Measurements from ENCODE around the gene NLN. TPM values are rescaled to one million over a fixed set of nuclear protein-coding genes. Genes with fewer than 3 reads are reported as not detected.
"Not testable (repeated sequence)": the region's sequence is repeated elsewhere in the genome, so short reads cannot be mapped to it uniquely, and the experiment has no call there.

The NLN gene
- total RNA-seq, 6 donors from 2014 or later: 4.2 to 20.8 (median 13.1) TPM

DNA sequence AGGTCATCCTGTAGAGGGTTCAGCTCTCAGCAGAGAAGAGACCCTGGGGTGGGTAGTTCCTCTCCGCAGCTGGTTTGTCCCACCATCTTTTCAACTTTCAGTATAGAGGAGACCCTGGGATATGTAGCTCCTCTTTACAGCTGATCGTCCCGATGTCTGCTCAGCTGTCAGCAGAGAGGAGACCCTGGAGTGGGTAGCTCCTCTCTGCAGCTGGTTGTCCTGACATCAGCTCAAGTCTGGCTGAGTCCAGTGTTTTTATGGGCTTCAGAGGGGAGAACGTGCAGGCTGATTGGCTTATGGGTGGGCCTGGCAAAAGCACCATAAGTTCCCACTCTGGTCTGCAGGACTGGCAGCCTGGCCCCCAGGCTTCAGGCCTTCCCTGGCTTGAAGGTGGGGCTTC is 80.8 kb downstream of the NLN start:
- Histone ChIP-seq H3K4me1 (no peaks in the 10 kb centered on the region), H3K4me3 (no peak overlapping the region), H3K36me3 (no peaks in the 10 kb centered on the region), H3K27ac (no peak overlapping the region), H3K27me3 (no peaks in the 10 kb centered on the region), H3K9me3 (peaks cover 0 to 3% (median 0%) of the 10 kb centered on the region in 4 donors)
- no peak for ATAC-seq (ENCODE audit: low FRiP score in 2 of 2)
- 81 to 100% methylated on average over 3 to 4 of the region's 4 CpGs for WGBS, 2 donors
- TF ChIP-seq, protein P1, sequence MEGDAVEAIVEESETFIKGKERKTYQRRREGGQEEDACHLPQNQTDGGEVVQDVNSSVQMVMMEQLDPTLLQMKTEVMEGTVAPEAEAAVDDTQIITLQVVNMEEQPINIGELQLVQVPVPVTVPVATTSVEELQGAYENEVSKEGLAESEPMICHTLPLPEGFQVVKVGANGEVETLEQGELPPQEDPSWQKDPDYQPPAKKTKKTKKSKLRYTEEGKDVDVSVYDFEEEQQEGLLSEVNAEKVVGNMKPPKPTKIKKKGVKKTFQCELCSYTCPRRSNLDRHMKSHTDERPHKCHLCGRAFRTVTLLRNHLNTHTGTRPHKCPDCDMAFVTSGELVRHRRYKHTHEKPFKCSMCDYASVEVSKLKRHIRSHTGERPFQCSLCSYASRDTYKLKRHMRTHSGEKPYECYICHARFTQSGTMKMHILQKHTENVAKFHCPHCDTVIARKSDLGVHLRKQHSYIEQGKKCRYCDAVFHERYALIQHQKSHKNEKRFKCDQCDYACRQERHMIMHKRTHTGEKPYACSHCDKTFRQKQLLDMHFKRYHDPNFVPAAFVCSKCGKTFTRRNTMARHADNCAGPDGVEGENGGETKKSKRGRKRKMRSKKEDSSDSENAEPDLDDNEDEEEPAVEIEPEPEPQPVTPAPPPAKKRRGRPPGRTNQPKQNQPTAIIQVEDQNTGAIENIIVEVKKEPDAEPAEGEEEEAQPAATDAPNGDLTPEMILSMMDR (IDR thresholded peaks at IDR 0.05): no peak
- TF ChIP-seq EP300 (IDR thresholded peaks at IDR 0.05) (no peak), POLR2A (IDR thresholded peaks at IDR 0.05) (no peak), POLR2AphosphoS5 (IDR thresholded peaks at IDR 0.05) (no peak)
- DNase-seq: no peak

DNA sequence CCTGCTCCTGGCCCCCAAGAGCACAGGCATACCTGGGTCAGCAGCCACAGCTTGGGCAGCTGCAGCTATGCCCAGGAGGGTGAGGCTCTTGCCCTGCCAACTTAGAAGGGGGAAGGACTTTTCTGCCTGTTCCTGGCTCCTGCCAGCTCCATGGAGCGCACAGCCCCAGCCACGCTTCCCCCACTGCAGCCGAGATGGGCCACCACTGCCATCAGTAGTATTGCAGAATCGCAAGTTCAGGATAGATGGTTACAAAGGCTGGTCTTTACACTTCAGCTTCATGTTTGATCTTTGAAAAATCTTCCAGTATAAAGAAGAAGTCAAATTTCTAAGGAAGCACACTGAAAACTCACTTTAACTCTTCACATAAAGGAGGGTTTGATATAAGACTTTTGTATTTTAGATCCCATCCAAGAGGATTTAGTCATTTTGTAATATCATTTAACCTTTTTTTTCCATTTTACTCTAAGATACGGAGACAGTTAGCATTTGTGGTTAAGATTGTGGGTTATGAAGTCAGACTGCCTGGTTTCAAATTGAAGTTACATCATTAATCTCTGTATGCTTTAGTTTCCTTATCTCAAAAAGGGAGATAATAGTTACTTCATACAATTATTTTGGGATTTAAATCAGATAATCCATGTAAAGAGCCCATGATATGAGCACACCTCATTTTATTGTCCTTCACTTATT is 81.8 kb downstream of the NLN start:
- peak; percentile 17 to 28 for ATAC-seq (ENCODE audit: low FRiP score in 2 of 2)
- Histone ChIP-seq H3K9me3 (peaks cover 0 to 3% (median 0%) of the 10 kb centered on the region in 4 donors), H3K4me1 (no peaks in the 10 kb centered on the region), H3K4me3 (no peak overlapping the region), H3K36me3 (no peaks in the 10 kb centered on the region), H3K27ac (no peak overlapping the region), H3K27me3 (no peaks in the 10 kb centered on the region)
- 73 to 85% methylated on average over 2 to 5 of the region's 5 CpGs for WGBS, 2 donors
- peak in 1 of 2 donors; percentile 42 for DNase-seq
- no peak for TF ChIP-seq POLR2AphosphoS5 (IDR thresholded peaks at IDR 0.05)

DNA sequence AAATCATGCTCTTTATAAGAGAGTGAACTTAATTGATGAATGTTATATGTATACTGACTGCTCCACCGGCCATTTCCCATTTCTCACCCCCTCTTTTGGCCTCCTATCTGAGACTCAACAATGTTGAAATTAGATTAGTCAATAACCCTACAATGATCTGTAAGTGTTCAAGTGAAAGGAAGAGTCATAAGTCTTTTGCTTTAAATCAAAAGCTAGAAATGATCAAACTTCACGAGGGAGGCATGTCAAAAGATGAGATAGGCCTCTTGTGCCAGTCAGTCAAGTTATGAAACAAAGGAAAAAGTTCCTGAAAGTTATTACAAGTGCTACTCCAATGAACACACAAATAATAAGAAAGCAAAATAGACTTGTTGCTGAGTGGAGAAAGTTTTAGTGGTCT is 83.1 kb downstream of the NLN start:
- Histone ChIP-seq H3K27ac (no peak overlapping the region), H3K4me1 (peaks cover 0 to 3% (median 0%) of the 10 kb centered on the region in 4 donors), H3K36me3 (peaks cover 0 to 4% (median 0%) of the 10 kb centered on the region in 4 donors), H3K27me3 (no peaks in the 10 kb centered on the region), H3K4me3 (no peak overlapping the region), H3K9me3 (peaks cover 0 to 3% (median 0%) of the 10 kb centered on the region in 4 donors)
- ATAC-seq (ENCODE audit: low FRiP score in 2 of 2) (no peak), DNase-seq (no peak)
- TF ChIP-seq POLR2AphosphoS5 (IDR thresholded peaks at IDR 0.05): no peak
- TF ChIP-seq EP300 (IDR thresholded peaks at IDR 0.05): no peak
- TF ChIP-seq POLR2A (IDR thresholded peaks at IDR 0.05): no peak
- TF ChIP-seq, protein P1 (IDR thresholded peaks at IDR 0.05): no peak
- WGBS, 2 donors: 61 to 73% methylated on average over 2 of the region's 2 CpGs

DNA sequence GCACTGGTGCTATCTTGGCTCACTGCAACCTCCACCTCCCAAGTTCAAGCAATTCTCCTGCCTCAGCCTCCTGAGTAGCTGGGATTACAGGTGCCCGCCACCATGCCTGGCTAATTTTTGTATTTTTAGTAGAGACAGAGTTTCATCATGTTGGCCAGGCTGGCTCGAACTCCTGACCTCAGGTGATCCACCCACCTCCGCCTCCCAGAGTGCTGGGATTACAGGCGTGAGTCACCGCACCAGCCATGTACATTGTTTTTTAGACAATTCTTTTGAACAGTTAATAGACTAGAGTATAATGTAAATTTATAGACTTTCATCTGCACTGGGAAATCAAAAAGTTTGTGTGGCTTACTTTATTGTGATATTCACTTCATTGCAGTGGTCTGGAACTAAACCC is 85.5 kb downstream of the NLN start:
- H3K4me3 ChIP-seq; H3K4me1 ChIP-seq; DNase-seq; H3K27me3 ChIP-seq; ATAC-seq (ENCODE audit: low FRiP score in 2 of 2); H3K27ac ChIP-seq; H3K36me3 ChIP-seq; H3K9me3 ChIP-seq: not testable (repeated sequence)
- WGBS, 2 donors: 94 to 97% methylated on average over 5 of the region's 5 CpGs

DNA sequence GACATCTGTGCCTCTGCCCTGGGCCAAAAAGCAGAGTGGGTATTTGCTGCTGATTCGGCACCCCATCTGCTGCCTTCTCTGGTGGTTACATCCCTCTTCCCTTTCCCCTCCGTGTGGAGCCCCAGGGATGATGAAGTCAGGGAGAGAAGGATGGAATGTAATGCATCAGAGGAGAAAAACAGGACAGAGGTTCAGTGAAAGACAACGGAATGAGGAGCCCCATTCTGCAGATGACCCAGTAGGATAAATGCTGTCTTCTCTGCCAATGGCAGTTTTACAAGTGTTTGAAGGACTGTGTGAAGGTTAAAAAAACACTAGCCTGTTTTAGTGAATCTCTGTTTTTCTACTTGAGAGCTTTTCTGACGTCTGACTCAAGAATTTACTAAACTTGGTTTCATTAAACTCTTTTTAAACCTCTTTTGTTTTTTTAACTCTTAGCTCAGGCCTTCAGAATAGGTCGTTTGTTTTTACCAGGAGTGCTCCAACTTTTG is 86.3 kb downstream of the NLN start:
- H3K9me3 ChIP-seq: no peaks in the 10 kb centered on the region
- no peak overlapping the region for H3K27ac ChIP-seq
- ATAC-seq (ENCODE audit: low FRiP score in 2 of 2) (no peak), DNase-seq (no peak)
- no peaks in the 10 kb centered on the region for H3K27me3 ChIP-seq
- 64 to 65% methylated on average over 5 of the region's 5 CpGs for WGBS, 2 donors
- peaks cover 0 to 6% (median 0%) of the 10 kb centered on the region in 4 donors for H3K4me1 ChIP-seq
- TF ChIP-seq, protein P1 (IDR thresholded peaks at IDR 0.05): no peak
- TF ChIP-seq POLR2AphosphoS5 (IDR thresholded peaks at IDR 0.05): no peak
- TF ChIP-seq POLR2A (IDR thresholded peaks at IDR 0.05): no peak
- no peak for TF ChIP-seq EP300 (IDR thresholded peaks at IDR 0.05)
- peaks cover 0 to 8% (median 0%) of the 10 kb centered on the region in 4 donors for H3K36me3 ChIP-seq
- H3K4me3 ChIP-seq: no peak overlapping the region

DNA sequence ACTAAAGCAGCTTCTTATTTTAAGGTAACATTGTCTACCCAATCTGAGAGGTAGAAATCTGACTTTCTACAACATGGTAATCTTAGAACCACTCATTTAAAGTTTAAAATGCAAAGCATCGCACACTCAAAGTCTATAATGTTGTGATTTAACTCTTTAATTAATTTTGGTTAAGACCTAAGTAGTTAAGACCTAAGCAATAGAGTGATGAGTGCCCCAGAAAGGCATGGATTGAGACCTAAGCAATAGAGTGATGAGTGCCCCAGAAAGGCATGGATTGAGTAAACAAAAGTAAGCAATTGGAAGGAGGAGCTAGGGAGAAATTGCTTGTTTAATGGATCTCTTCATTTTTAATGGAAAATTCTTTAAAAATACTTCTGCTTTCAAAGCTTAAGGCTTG is 86.8 kb downstream of the NLN start:
- peaks cover 0 to 8% (median 0%) of the 10 kb centered on the region in 4 donors for H3K36me3 ChIP-seq
- no peaks in the 10 kb centered on the region for H3K9me3 ChIP-seq
- no peaks in the 10 kb centered on the region for H3K27me3 ChIP-seq
- H3K4me1 ChIP-seq: peaks cover 0 to 6% (median 0%) of the 10 kb centered on the region in 4 donors
- H3K4me3 ChIP-seq: no peak overlapping the region
- TF ChIP-seq POLR2AphosphoS5 (IDR thresholded peaks at IDR 0.05) (no peak), POLR2A (IDR thresholded peaks at IDR 0.05) (no peak), EP300 (IDR thresholded peaks at IDR 0.05) (no peak)
- TF ChIP-seq, protein P1 (IDR thresholded peaks at IDR 0.05): no peak
- ATAC-seq (ENCODE audit: low FRiP score in 2 of 2) (no peak), DNase-seq (no peak)
- 83 to 96% methylated on average over 1 of the region's 1 CpG for WGBS, 2 donors
- no peak overlapping the region for H3K27ac ChIP-seq
